Osteoblast (primary cell): ENCODE results near the gene ERMARD. TPM values are rescaled to one million over a fixed set of nuclear protein-coding genes. Genes with fewer than 3 reads are reported as not detected.
A peak's percentile ranks its signal among the peaks of the same experiment; 100 is the strongest.

Source experiments
- DNase-seq: peaks from one replicate; pipeline ENCODE4 v3.0.0; 2011; ENCODE audit warnings: low spot score, mixed read lengths; ENCODE audit not compliant: insufficient read length; ENCODE audit errors: missing footprints
- H2AFZ ChIP-seq: 2 replicates; pipeline ENCODE4 v1.6.0; 2011; ENCODE audit warnings: mild to moderate bottlenecking, low read length
- H3K27ac ChIP-seq: 2 replicates; pipeline ENCODE4 v1.5.1; 2011; ENCODE audit warnings: mild to moderate bottlenecking, low read depth, low read length, moderate library complexity
- H3K27me3 ChIP-seq: 2 replicates; pipeline ENCODE4 v1.6.0; 2012; ENCODE audit warnings: mild to moderate bottlenecking, control low read depth, inconsistent platforms, low read length, moderate library complexity; ENCODE audit not compliant: insufficient read depth
- H3K36me3 ChIP-seq: 2 replicates; pipeline ENCODE4 v1.5.1; 2011; ENCODE audit warnings: mild to moderate bottlenecking, low read length, control low read depth, moderate library complexity; ENCODE audit not compliant: insufficient read depth
- H3K4me1 ChIP-seq: 2 replicates; pipeline ENCODE4 v1.5.1; 2011; ENCODE audit warnings: mild to moderate bottlenecking, low read length, control low read depth, moderate library complexity; ENCODE audit not compliant: insufficient read depth
- H3K4me2 ChIP-seq: 2 replicates; pipeline ENCODE4 v1.6.0; 2011; ENCODE audit warnings: mild to moderate bottlenecking, low read length; ENCODE audit not compliant: insufficient read depth
- H3K4me3 ChIP-seq: fragments of 200-600 bp; sonication (generic); 3 replicates; pipeline ENCODE4 v1.5.1; 2012; ENCODE audit warnings: mild to moderate bottlenecking, low read length, inconsistent platforms; ENCODE audit not compliant: insufficient read depth
- H3K79me2 ChIP-seq: 2 replicates; pipeline ENCODE4 v1.6.0; 2012; ENCODE audit warnings: mild to moderate bottlenecking, low read length, control low read depth, inconsistent platforms; ENCODE audit not compliant: insufficient read depth
- H3K9me3 ChIP-seq: 2 replicates; pipeline ENCODE4 v1.5.1; 2011; ENCODE audit warnings: low read depth, low read length, control low read depth
- H4K20me1 ChIP-seq: 2 replicates; pipeline ENCODE4 v1.6.0; 2012; ENCODE audit warnings: mild to moderate bottlenecking, low read length, control low read depth; ENCODE audit not compliant: insufficient read depth
- CTCF ChIP-seq: IDR thresholded peaks from 2 replicates; pipeline ENCODE4 v1.5.1; 2011; ENCODE audit warnings: mild to moderate bottlenecking, low read depth, low read length, moderate library complexity; ENCODE audit errors: extremely low read depth
- total RNA-seq: library from RNA; depleted of rRNA; stranded (reverse); fragments of >200 nt; gene quantifications from 2 replicates; pipeline ENCODE4 v1.2.3, GENCODE V29; 2012

ERMARD gene
- total RNA-seq, 1 donor, result 21.4 TPM

GRCh38 chr6:169725125-169726048, 26.0 kb upstream of the ERMARD start:
- H3K9me3 ChIP-seq, result no peaks in the 10 kb centered on the region
- no peak for TF ChIP-seq CTCF
- H4K20me1 ChIP-seq, result peaks cover 12% of the 10 kb centered on the region
- no peaks in the 10 kb centered on the region for H3K27me3 ChIP-seq
- H3K79me2 ChIP-seq, result peaks cover 23% of the 10 kb centered on the region
- peak overlapping the region; percentile 76 for H2AFZ ChIP-seq
- peak overlapping the region; percentile 77 for H3K4me3 ChIP-seq
- H3K4me2 ChIP-seq, result peak overlapping the region; percentile 86
- H3K4me1 ChIP-seq, result peaks cover 15% of the 10 kb centered on the region
- peaks cover 2% of the 10 kb centered on the region for H3K36me3 ChIP-seq
- DNase-seq, result peak; percentile 92
- H3K27ac ChIP-seq, result peak overlapping the region; percentile 89

- H3K27me3 ChIP-seq, result no peaks in the 10 kb centered on the region
- H3K27ac ChIP-seq, result peak overlapping the region; percentile 89
- peaks cover 10% of the 10 kb centered on the region for H4K20me1 ChIP-seq
- H3K4me1 ChIP-seq, result peaks cover 15% of the 10 kb centered on the region
- H3K4me2 ChIP-seq, result no peak overlapping the region
- DNase-seq, result no peak
- no peaks in the 10 kb centered on the region for H3K9me3 ChIP-seq
- peaks cover 16% of the 10 kb centered on the region for H3K79me2 ChIP-seq
- no peak overlapping the region for H3K4me3 ChIP-seq
- no peak for TF ChIP-seq CTCF
- no peaks in the 10 kb centered on the region for H3K36me3 ChIP-seq
- H2AFZ ChIP-seq, result no peak overlapping the region
These were observed 25.4 kb upstream of the ERMARD start for GRCh38 chr6:169726049-169726400.

- Histone ChIP-seq H3K79me2 (peaks cover 7% of the 10 kb centered on the region), H3K4me3 (no peak overlapping the region), H4K20me1 (peaks cover 8% of the 10 kb centered on the region), H3K4me2 (no peak overlapping the region), H3K36me3 (no peaks in the 10 kb centered on the region), H3K27ac (no peak overlapping the region), H3K4me1 (peaks cover 10% of the 10 kb centered on the region), H3K9me3 (no peaks in the 10 kb centered on the region), H3K27me3 (no peaks in the 10 kb centered on the region), H2AFZ (no peak overlapping the region)
- TF ChIP-seq CTCF, result no peak
- no peak for DNase-seq
These were observed 24.5 kb upstream of the ERMARD start for GRCh38 chr6:169726963-169727362.

- Histone ChIP-seq H3K9me3 (no peaks in the 10 kb centered on the region), H3K4me1 (no peaks in the 10 kb centered on the region), H3K27me3 (peaks cover 3% of the 10 kb centered on the region), H3K4me3 (no peak overlapping the region), H2AFZ (no peak overlapping the region), H3K27ac (no peak overlapping the region), H3K36me3 (no peaks in the 10 kb centered on the region), H3K4me2 (no peak overlapping the region), H3K79me2 (no peaks in the 10 kb centered on the region), H4K20me1 (no peaks in the 10 kb centered on the region)
- DNase-seq, result no peak
- no peak for TF ChIP-seq CTCF
These were observed 21.5 kb upstream of the ERMARD start for GRCh38 chr6:169729961-169730360.
